Inferior parietal cortex (tissue), 1 donor: ENCODE results near the gene NAA38.

Experiments
- DNase-seq: peaks from one replicate; pipeline ENCODE4 v3.0.0-alpha.2; 2016; ENCODE audit errors: extremely low spot score

Gene NAA38

DNA sequence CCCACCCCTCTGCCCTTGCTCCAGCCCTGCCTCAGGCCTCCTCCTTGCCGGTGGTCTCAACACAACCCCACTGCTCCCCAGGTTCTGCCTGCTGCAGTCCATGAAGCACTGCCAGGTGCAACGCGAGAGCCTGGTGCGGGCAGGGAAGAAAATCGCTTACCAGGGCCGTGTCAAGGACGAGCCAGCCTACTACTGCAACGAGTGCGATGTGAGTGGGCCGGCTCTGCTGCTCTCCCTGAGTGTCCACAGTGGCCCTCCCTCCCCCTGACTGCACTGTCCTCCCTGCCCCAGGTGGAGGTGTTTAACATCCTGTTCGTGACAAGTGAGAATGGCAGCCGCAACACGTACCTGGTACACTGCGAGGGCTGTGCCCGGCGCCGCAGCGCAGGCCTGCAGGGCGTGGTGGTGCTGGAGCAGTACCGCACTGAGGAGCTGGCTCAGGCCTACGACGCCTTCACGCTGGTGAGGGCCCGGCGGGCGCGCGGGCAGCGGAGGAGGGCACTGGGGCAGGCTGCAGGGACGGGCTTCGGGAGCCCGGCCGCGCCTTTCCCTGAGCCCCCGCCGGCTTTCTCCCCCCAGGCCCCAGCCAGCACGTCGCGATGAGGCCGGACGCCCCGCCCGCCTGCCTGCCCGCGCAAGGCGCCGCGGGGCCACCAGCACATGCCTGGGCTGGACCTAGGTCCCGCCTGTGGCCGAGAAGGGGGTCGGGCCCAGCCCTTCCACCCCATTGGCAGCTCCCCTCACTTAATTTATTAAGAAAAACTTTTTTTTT lies 4.3 kb downstream of the NAA38 start:
- DNase-seq, result no peak

DNA sequence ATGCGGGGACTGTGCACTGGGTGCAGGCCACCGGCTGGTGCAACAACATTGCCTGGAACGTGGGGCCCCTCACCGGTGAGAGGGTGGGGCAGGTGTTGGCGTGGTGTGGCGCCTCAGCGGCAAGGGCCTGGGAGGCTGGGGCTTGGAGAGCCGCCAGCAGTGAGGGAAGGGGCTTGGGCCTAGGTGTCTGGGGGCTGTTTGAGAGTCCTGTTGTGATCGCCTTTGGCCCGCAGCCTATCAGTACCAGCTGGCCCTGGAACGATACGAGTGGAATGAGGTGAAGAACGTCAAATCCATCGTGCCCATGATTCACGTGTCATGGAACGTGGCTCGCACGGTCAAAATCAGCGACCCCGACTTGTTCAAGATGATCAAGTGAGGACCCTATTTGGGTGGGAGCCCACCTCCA lies 5.1 kb downstream of the NAA38 start:
- DNase-seq, result no peak

DNA sequence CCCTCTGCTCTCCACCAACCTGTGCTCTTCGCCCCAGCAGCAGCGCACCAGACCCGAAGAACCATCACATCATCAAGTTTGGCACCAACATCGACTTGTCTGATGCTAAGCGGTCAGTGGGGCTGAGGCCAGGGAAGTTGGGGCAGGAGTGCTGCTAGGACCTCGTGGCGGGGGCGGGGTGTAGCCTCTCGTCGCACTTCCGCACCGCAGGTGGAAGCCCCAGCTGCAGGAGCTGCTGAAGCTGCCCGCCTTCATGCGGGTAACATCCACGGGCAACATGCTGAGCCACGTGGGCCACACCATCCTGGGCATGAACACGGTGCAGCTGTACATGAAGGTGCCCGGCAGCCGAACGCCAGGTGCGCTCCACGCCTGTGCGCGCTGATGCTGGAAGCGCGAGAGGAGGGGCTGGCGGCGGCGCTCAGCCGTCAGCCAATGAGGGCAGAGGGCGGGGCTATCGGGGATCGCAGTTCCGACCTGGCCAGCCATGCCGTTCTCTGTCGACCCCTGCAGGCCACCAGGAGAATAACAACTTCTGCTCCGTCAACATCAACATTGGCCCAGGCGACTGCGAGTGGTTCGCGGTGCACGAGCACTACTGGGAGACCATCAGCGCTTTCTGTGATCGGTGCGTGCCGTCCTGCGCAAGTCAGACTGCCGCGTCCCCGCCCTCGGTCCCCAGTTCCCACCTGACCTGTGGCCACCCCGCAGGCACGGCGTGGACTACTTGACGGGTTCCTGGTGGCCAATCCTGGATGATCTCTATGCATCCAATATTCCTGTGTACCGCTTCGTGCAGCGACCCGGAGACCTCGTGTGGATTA lies 5.7 kb downstream of the NAA38 start:
- DNase-seq, result peak; percentile 86

DNA sequence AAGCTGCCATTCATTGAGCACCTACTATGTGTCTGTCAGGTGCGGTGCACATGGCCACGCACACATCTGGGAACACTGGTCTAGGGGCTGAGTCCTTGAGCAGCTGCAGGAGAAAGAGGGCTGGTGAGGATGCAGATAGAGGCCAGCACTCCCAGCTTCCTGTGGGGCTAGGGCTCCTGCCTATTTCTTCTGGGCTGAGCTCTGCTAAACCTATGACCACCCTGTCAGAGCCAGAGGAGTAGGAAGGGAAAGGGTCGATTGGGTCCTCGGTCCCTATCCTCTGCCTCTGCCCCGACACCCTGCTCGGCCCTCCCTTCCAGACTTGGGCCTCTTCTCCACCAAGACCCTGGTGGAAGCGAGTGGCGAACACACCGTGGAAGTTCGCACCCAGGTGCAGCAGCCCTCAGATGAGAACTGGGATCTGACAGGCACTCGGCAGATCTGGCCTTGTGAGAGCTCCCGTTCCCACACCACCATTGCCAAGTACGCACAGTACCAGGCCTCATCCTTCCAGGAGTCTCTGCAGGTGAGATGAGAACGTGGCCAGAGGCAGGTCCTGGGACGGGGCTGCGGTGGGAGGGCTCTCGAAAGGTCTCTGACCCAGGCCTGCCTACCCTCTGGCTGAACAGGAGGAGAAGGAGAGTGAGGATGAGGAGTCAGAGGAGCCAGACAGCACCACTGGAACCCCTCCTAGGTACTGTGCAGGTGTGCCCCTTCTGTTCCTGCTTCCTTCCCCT lies 6.5 kb downstream of the NAA38 start:
- no peak for DNase-seq

DNA sequence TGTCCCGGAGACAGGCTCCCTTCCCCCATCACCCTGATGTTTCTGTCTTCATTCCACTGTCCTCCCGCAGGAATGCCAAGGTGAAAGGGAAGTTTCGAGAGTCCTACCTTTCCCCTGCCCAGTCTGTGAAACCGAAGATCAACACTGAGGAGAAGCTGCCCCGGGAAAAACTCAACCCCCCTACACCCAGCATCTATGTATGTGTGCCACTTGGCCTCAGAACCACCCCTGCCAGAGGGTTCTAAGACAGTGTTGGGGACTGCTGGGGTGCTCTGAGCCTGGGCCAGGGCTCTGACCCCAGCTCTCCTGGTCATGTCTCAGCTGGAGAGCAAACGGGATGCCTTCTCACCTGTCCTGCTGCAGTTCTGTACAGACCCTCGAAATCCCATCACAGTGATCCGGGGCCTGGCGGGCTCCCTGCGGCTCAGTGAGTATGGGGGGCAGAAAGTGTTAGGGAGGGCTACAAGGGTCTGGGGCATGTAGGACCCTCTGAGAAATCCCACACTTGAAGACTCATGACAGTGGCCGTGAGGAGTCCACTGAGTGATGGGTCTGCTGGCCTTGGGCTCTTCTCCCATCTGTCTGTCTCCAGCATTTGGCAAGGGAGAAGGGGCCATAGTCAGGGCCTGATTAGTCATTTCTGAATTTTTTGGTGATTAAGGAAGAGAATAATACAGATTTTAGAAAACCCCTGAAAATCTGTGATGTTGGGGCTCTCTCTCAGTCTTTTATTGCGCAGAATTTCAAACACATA lies 7.4 kb downstream of the NAA38 start:
- DNase-seq, result no peak

DNA sequence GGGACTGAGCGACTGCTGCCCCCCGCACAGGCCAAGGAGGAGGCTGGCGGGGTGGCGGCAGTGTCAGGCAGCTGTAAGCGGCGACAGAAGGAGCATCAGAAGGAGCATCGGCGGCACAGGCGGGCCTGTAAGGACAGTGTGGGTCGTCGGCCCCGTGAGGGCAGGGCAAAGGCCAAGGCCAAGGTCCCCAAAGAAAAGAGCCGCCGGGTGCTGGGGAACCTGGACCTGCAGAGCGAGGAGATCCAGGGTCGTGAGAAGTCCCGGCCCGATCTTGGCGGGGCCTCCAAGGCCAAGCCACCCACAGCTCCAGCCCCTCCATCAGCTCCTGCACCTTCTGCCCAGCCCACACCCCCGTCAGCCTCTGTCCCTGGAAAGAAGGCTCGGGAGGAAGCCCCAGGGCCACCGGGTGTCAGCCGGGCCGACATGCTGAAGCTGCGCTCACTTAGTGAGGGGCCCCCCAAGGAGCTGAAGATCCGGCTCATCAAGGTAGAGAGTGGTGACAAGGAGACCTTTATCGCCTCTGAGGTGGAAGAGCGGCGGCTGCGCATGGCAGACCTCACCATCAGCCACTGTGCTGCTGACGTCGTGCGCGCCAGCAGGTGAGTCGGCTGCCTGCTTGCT lies 8.1 kb downstream of the NAA38 start:
- no peak for DNase-seq

DNA sequence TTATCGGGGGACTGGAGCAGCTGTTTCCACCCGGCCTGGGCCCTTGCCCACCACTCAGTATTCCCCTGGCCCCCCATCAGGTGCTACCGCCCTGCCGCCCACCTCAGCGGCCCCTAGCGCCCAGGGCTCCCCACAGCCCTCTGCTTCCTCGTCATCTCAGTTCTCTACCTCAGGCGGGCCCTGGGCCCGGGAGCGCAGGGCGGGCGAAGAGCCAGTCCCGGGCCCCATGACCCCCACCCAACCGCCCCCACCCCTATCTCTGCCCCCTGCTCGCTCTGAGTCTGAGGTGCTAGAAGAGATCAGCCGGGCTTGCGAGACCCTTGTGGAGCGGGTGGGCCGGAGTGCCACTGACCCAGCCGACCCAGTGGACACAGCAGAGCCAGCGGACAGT lies 8.6 kb downstream of the NAA38 start:
- DNase-seq, result no peak

DNA sequence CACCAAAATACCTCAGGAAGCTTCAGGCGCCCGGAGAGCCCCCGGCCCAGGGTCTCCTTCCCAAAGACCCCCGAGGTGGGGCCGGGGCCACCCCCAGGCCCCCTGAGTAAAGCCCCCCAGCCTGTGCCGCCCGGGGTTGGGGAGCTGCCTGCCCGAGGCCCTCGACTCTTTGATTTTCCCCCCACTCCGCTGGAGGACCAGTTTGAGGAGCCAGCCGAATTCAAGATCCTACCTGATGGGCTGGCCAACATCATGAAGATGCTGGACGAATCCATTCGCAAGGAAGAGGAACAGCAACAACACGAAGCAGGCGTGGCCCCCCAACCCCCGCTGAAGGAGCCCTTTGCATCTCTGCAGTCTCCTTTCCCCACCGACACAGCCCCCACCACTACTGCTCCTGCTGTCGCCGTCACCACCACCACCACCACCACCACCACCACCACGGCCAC lies 9.2 kb downstream of the NAA38 start:
- DNase-seq, result no peak

DNA sequence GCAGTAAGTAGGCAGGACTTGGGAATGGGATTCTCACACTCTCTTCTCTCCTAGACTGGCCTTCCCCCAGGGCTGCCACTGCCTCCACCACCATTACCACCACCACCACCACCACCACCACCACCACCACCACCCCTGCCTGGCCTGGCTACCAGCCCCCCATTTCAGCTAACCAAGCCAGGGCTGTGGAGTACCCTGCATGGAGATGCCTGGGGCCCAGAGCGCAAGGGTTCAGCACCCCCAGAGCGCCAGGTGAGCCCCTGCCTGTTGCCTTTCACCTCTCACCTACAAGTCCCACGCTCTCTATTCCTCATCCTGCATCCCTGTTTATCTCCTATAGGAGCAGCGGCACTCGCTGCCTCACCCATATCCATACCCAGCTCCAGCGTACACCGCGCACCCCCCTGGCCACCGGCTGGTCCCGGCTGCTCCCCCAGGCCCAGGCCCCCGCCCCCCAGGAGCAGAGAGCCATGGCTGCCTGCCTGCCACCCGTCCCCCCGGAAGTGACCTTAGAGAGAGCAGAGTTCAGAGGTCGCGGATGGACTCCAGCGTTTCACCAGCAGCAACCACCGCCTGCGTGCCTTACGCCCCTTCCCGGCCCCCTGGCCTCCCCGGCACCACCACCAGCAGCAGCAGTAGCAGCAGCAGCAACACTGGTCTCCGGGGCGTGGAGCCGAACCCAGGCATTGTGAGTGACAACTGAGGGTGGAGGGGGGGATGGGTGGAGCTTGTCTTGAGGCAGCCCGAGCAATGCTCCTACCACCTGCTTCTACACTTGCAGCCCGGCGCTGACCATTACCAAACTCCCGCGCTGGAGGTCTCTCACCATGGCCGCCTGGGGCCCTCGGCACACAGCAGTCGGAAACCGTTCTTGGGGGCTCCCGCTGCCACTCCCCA lies 10.3 kb downstream of the NAA38 start:
- DNase-seq, result no peak

DNA sequence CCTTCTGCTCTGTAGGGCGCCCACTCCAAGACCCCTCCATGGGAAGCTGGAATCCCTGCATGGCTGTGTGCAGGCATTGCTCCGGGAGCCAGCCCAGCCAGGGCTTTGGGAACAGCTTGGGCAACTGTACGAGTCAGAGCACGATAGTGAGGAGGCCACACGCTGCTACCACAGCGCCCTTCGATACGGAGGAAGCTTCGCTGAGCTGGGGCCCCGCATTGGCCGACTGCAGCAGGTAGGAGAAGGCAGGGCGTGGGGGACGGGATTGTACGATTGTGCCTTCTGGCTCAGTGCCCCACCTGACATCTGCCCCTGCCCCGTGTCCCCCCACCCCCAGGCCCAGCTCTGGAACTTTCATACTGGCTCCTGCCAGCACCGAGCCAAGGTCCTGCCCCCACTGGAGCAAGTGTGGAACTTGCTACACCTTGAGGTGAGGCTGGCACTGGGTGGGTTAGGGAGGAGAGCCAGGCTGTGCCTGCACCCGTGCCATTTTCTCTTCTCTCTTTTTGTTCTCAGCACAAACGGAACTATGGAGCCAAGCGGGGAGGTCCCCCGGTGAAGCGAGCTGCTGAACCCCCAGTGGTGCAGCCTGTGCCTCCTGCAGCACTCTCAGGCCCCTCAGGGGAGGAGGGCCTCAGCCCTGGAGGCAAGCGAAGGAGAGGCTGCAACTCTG lies 11.2 kb downstream of the NAA38 start:
- no peak for DNase-seq

DNA sequence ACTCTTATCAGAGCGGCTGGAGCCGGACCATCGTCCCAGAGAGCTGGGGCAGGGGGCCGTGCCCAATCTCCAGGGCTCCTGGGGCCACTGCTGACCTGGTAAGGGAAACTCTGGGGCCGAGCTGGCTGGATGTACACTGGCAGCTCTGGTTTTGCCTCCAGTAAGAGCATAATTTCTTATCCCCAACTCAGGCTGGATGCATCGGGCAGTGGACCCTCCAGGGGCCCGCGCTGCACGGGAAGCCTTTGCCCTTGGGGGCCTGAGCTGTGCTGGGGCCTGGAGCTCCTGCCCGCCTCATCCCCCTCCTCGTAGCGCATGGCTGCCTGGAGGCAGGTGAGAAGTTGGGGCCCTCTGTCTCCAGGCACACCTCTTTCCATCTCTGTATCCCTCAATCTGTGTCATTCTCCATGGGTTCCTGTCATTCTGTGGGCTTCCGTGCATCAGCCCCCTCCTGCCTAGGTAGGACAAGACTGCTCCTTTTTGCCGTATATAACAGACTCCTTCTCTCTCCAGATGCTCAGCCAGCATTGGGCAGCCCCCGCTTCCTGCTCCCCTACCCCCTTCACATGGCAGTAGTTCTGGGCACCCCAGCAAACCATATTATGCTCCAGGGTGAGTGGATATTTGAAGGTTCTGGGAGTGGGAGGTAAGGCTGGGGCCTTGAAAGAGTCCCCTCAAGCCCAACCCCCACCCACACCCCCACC lies 11.8 kb downstream of the NAA38 start:
- DNase-seq, result no peak

DNA sequence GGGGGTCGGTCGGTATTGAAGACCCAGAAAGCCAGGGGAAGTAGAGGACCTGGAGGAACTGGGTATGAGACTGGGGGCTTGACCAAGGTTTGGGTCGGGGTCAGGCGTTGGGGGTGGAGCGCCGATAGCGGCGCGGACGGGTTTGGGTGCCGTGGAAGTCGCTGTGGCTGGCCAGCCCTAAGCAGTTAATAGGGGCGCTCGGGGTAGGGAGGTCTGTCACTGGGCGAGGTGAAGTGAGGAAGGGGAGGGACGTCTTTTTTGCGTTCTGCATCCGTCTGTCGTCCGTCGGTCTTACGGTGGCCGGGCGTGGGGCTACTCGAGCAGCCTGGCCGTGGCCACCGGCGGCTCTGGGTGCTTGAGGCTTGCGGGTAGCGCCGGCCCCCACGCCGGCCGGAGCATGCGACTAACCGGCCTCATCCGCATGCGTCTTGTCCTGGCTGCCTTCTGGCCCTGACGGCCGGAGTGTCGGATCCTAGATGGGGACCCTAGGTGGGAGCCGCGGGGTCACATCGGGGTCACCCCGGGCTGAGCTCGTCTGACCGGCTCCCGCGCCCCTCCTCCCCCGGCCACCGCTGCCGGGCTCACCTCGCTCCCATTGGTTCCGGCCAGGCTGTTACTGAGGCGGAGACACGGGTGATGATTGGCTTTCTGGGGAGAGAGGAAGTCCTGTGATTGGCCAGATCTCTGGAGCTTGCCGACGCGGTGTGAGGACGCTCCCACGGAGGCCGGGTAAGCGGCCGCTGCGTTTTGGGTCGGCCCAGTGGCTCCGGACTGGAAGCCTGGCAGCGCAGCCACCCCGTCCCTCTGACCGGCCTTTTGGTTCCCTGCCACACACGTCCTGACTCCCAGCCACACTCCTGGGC lies 12.8 kb downstream of the NAA38 start:
- DNase-seq, result peak; percentile 96

DNA sequence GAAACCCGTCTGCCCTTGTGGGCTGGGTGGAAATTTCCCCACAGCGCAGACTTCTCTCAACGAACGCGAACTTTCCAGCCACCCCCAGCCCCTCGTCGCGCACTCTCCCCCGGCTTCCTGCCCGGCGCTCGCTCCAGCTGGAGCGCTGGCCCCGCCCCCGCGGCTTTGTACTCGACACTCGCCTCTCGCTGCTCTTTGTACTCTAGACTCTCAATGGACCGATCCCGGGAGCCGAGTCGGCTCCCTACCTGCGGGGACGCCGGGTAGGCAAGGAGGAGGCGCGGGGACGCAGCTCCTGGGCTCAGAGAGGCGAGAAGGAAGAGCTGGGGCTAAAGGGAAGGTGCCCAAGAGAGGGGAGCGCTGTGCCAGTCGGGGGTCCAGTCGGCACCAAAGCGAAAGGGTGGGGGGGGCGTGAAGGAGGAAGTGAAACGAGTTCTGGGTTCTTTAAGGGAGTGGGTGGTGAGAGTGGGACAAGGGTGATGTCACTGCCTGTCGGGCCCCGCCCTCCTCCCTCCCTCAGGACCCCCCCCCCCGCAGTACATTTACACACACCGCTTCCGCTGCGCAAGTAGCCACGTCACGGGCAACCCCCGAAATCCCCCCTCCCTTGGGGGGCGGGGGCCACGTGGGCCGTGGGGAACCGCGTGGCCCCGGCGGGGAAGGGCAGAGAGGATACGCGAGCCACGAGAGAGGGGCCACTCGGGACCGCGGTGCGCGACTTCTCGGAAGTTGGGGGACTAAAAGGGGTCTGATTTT lies 13.6 kb downstream of the NAA38 start:
- peak; percentile 42 for DNase-seq

DNA sequence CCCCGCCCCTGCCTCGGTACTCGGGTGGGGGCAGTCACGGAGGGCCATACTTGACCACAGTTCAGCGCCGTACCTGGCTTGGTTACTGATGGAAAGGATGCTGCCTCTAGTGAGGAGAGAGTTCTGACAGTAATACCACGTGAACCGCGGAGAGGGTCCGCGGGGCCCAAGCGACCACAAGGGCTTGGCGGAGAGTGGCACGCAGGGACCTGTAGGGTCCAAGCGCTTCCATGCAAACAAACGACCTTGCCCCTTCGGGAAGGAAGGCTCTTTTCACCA lies 14.2 kb downstream of the NAA38 start:
- DNase-seq, result peak; percentile 13

DNA sequence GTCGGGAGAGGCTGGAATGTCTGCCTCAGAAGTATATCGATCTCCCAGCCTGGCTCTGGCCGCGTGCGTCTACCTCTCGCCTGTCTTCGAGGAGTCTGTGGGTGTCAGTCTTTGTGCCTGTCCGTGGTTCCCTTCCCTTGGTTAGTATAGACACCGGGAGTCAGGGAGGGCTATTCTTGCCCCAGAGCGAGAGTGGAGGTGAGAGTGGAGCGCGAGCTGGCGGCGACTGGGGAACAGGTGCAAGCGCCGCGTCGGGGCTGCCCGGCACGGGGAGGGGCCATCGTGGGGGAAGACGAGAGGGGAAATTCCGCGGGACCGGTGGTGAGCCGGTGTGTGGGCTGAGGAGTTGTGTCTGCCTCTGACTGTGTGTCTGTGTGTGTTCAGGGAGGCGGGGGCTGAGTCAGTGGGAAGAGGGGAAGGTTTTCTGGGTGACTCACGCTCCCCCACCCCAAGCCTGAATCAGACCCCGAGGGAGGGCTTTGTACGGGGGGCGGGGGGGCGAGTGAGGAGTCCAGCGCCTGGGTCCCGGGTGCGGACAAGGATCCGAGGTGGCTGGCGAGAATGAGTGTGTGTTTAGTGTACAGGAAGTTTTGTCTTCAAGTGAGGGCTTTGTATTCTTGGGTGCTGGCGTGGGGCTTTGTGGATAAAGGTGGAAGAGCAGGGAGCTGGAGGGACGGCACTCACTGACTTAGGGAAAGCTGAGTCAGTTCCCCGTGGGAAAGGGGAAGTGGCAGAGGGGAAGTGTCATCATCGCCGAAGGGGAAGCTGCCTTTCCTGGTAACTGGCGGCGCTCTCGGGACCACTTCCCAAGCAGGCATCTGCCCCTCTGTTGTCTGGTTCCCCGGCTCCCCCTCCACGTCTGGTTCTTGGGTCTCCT lies 14.7 kb downstream of the NAA38 start:
- peak; percentile 47 for DNase-seq

DNA sequence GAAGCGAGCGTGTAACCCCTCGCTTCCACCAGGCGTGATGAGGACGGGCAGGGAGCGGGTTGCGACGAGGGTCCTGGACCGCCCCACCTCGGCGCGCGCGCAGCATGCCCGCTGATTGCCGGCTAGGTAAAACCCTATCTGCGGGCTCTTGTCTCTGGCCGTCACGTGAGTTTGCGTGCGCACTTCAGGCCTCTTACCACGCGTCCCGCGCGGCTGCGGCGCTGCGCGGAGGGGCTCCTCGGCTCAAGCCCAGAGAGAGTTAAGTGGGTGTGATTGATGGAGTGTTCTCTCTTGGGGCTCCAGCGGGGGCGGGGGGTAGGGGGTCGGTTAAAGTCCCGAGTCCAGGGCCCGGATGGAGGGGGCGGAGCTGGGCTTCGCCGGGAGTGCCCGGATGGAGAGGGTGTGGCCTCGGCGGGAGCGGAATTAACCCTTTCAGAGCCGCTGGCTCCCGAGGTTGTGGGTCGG lies 15.4 kb downstream of the NAA38 start:
- DNase-seq, result peak; percentile 87
